ENCODE data around the gene PLBD1. TPM values are rescaled to one million over a fixed set of nuclear protein-coding genes. Genes with fewer than 3 reads are reported as not detected.

The PLBD1 gene
- total RNA-seq, 3 donors from 2014 or later, result 12.1 to 20.6 (median 19.8) TPM

GRCh38 chr12:14591719-14592118 lies 24.0 kb upstream of the PLBD1 start:
- Histone ChIP-seq H3K9me3 (peaks cover 4% of the 10 kb centered on the region in 2 donors), H3K4me1 (no peaks in the 10 kb centered on the region), H3K36me3 (no peaks in the 10 kb centered on the region), H3K27me3 (no peaks in the 10 kb centered on the region), H3K4me3 (no peak overlapping the region), H3K27ac (no peak overlapping the region)
- intact Hi-C loops (cut with DNase I; ENCODE audit: low total_unique reads), result no loop called here
- TF ChIP-seq POLR2A (IDR thresholded peaks at IDR 0.05), result no peak
- no peak for DNase-seq (ENCODE audit: low spot score in 2 of 2)

DNA sequence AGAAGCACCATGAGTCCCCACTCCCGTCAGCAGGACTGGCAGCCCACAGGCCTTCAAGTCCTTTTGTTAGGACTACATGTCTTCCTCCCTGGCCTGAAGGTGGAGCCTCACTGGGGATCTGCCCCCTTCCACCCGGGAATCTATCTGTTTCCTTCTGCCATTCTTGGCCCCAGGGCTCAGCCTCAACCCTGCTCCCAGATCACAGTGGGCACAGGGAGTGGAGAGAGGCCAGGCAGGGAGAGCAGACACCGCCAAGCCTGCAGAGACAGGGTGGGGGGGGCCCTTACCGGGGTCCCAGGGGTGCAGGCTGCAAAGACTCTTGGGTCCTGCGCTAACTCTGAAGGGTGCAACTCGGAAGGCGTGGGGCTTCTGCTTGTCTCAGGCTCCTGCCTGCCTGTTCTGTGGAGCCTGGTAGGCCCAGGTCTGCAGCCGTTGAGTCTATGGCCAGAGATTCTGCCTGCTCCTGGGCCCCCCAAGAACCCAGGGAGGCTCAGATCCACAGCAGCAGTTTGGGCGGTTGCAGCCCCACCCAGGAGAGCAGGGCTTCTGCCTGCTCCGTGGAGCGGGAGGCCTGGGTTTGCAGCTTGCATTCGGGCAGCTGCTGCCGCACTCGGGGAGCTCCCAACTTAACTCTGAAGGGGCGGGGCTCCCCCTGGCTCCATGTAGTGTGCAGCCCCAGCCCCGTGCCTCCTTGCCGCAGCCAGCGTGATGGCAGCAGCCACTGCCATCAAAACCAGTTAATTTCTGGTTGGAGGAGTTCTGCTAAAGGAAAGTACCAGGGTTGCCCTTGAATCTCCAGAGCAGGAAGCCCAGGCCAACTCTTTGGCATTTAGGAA lies 21.7 kb upstream of the PLBD1 start:
- no peaks in the 10 kb centered on the region for H3K36me3 ChIP-seq
- H3K9me3 ChIP-seq, result peaks cover 0 to 4% of the 10 kb centered on the region in 2 donors
- no peak overlapping the region for H3K4me3 ChIP-seq
- H3K27me3 ChIP-seq, result no peaks in the 10 kb centered on the region
- H3K4me1 ChIP-seq, result no peaks in the 10 kb centered on the region
- intact Hi-C loops (cut with DNase I; ENCODE audit: low total_unique reads), result no loop called here
- no peak overlapping the region for H3K27ac ChIP-seq
- TF ChIP-seq POLR2A (IDR thresholded peaks at IDR 0.05) (no peak), CTCF (IDR thresholded peaks at IDR 0.05) (no peak), POLR2AphosphoS5 (IDR thresholded peaks at IDR 0.05) (no peak)
- DNase-seq (ENCODE audit: low spot score in 2 of 2), result no peak

GRCh38 chr12:14588571-14588970 lies 20.9 kb upstream of the PLBD1 start:
- no peaks in the 10 kb centered on the region for H3K27me3 ChIP-seq
- H3K4me1 ChIP-seq, result no peaks in the 10 kb centered on the region
- no peak for DNase-seq (ENCODE audit: low spot score in 2 of 2)
- H3K27ac ChIP-seq, result no peak overlapping the region
- intact Hi-C loops (cut with DNase I; ENCODE audit: low total_unique reads), result no loop called here
- H3K9me3 ChIP-seq, result peaks cover 0 to 4% of the 10 kb centered on the region in 2 donors
- no peaks in the 10 kb centered on the region for H3K36me3 ChIP-seq
- TF ChIP-seq POLR2AphosphoS5 (IDR thresholded peaks at IDR 0.05) (no peak), CTCF (IDR thresholded peaks at IDR 0.05) (no peak), POLR2A (IDR thresholded peaks at IDR 0.05) (no peak)
- H3K4me3 ChIP-seq, result no peak overlapping the region

DNA sequence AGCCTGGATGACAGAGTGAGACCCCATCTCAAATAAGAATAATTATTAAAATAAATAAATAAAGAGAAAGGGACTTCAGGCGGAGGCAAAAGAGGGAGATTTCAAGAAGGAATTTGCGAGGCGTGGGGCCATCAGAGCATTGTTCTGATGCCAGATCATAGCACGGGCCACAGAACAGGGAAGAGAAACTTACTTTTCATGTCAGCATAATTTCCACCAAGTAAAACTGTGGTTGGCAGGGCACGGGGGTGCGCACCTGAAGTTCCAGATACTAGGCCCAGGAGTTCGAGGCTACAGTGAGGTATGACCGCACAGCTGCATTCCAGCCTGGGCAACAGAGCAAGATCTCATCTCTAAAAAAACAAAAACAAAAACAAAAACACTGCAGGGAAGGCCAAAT lies 11.0 kb upstream of the PLBD1 start:
- Histone ChIP-seq H3K9me3 (no peaks in the 10 kb centered on the region), H3K4me1 (no peaks in the 10 kb centered on the region), H3K27ac (no peak overlapping the region), H3K36me3 (no peaks in the 10 kb centered on the region), H3K27me3 (no peaks in the 10 kb centered on the region), H3K4me3 (no peak overlapping the region)
- no peak for TF ChIP-seq POLR2AphosphoS5 (IDR thresholded peaks at IDR 0.05)
- intact Hi-C loops (cut with DNase I; ENCODE audit: low total_unique reads), result no loop called here
- no peak for DNase-seq (ENCODE audit: low spot score in 2 of 2)

DNA sequence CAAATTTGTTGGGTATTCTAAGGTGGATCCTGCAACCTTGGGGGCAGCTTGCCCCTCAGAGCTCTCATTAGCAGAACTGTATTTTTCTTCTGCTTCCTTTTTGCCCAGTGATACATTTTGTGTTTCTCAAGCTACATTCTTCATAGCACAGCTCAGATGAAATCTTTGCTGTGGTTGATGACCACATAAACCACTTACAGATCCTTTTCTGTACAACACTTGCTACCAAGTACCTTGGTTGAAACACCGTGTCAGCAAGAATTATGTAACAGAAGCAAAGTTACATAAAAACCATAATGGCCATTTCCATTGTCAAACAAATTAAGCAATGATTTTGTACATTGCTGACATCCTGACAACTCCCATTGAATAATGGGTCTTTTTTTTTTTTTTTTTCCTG lies 9.7 kb upstream of the PLBD1 start:
- TF ChIP-seq POLR2A (IDR thresholded peaks at IDR 0.05) (no peak), POLR2AphosphoS5 (IDR thresholded peaks at IDR 0.05) (no peak), CTCF (IDR thresholded peaks at IDR 0.05) (no peak)
- H3K4me3 ChIP-seq, result no peak overlapping the region
- no peak overlapping the region for H3K27ac ChIP-seq
- no peaks in the 10 kb centered on the region for H3K36me3 ChIP-seq
- no peak for DNase-seq (ENCODE audit: low spot score in 2 of 2)
- intact Hi-C loops (cut with DNase I; ENCODE audit: low total_unique reads), result no loop called here
- H3K27me3 ChIP-seq, result no peaks in the 10 kb centered on the region
- H3K9me3 ChIP-seq, result no peaks in the 10 kb centered on the region
- H3K4me1 ChIP-seq, result no peaks in the 10 kb centered on the region

DNA sequence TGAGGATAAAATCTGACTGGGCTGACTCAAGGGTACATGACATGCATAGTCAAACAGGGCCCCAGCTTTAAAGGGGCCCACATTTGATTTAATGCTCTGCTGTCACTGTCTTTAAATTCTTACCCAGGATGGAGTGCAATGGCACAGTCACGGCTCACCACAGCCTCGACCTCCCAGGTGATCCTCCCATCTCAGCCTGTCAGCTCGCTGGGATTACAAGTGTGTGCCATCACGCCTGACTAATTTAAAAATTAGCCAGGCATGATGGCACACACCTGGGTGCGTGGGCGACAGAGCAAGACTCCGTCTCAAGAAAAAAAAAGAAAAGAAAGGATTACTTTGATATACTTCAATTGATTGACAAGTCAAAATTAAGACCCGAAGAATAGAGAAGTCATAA lies 9.2 kb upstream of the PLBD1 start:
- TF ChIP-seq CTCF (IDR thresholded peaks at IDR 0.05) (no peak), POLR2AphosphoS5 (IDR thresholded peaks at IDR 0.05) (no peak), POLR2A (IDR thresholded peaks at IDR 0.05) (no peak)
- no peak overlapping the region for H3K27ac ChIP-seq
- no peaks in the 10 kb centered on the region for H3K27me3 ChIP-seq
- no peaks in the 10 kb centered on the region for H3K36me3 ChIP-seq
- H3K4me1 ChIP-seq, result no peaks in the 10 kb centered on the region
- intact Hi-C loops (cut with DNase I; ENCODE audit: low total_unique reads), result no loop called here
- H3K4me3 ChIP-seq, result no peak overlapping the region
- H3K9me3 ChIP-seq, result no peaks in the 10 kb centered on the region
- no peak for DNase-seq (ENCODE audit: low spot score in 2 of 2)
